Measurements from ENCODE around the gene CLCN4.

Gene CLCN4

GRCh38 chrX:10169175-10169574 is 12.4 kb downstream of the CLCN4 start:
- Histone ChIP-seq H3K9ac (ENCODE audit: low read length) (no peak overlapping the region), H3K27me3 (replicated peaks; ENCODE audit: control insufficient read depth, insufficient read depth, low read length) (peaks cover 6% of the 10 kb centered on the region), H3K4me1 (ENCODE audit: control insufficient read depth, insufficient read depth, low read length) (peaks cover 5% of the 10 kb centered on the region), H3K36me3 (ENCODE audit: control insufficient read depth, insufficient read depth, low read length, severe bottlenecking) (no peaks in the 10 kb centered on the region), H3K9me3 (ENCODE audit: control insufficient read depth, low read length) (no peaks in the 10 kb centered on the region), H3K4me3 (ENCODE audit: low read length) (no peak overlapping the region)
- DNase-seq (ENCODE audit: low read depth) = no peak

DNA sequence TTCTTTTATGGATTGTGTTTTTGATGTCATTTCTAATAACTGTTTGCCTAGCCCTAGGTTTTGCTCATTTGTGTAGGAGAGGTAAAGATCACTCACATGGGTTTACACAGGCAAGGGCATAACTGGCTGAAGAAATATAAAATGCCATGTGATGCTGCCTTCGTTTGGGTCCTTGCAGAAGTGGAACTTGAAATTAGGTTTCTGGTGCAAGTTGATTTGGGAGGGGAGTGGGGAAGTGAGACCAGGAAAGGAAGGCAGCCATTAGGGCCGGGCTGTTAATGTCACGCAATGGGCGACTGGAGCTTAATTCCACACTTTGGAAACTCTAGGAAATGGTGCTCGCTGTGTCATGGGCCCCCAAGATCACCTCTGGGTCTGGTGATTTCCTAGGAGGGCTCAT is 14.5 kb downstream of the CLCN4 start:
- Histone ChIP-seq H3K9ac (ENCODE audit: low read length) (no peak overlapping the region), H3K4me3 (ENCODE audit: low read length) (no peak overlapping the region), H3K4me1 (ENCODE audit: control insufficient read depth, insufficient read depth, low read length) (peaks cover 16% of the 10 kb centered on the region), H3K36me3 (ENCODE audit: control insufficient read depth, insufficient read depth, low read length, severe bottlenecking) (no peaks in the 10 kb centered on the region), H3K27me3 (replicated peaks; ENCODE audit: control insufficient read depth, insufficient read depth, low read length) (peaks cover 6% of the 10 kb centered on the region), H3K9me3 (ENCODE audit: control insufficient read depth, low read length) (no peaks in the 10 kb centered on the region)
- no peak for DNase-seq (ENCODE audit: low read depth)

- H3K36me3 ChIP-seq (ENCODE audit: control insufficient read depth, insufficient read depth, low read length, severe bottlenecking) = no peaks in the 10 kb centered on the region
- no peak overlapping the region for H3K9ac ChIP-seq (ENCODE audit: low read length)
- no peaks in the 10 kb centered on the region for H3K9me3 ChIP-seq (ENCODE audit: control insufficient read depth, low read length)
- no peak for DNase-seq (ENCODE audit: low read depth)
- no peak overlapping the region for H3K4me3 ChIP-seq (ENCODE audit: low read length)
- peaks cover 19% of the 10 kb centered on the region for H3K4me1 ChIP-seq (ENCODE audit: control insufficient read depth, insufficient read depth, low read length)
- H3K27me3 ChIP-seq (replicated peaks; ENCODE audit: control insufficient read depth, insufficient read depth, low read length) = no peaks in the 10 kb centered on the region
Observed at GRCh38 chrX:10172877-10173276, 16.1 kb downstream of the CLCN4 start.

DNA sequence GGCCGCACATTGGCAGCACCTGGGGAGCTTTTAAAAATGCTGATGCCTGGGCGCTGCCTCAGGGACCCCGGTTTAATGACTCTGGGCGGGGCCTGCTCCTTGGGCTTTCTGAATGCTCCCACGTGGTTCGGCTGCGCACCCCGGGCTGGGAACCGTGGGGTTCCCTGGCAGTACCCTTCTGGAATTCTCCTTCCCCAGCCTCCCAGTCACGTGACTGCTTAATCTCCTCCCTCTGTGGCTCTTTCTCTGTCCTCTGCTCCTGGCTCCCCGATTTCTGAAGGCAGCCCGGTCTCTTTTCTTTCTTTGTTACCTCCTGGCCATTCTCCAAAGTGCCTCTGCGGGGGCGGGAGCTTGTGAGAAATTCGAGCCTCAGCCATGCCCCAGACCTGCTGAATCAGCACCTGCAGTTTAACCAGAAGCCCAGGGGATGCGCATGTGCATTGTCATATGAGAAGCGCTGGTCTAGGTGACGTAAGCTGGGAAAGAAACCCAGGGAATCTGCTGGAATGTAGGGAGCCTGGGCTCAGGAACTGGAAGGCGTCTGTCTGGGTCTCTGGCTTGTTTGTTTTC is 16.6 kb downstream of the CLCN4 start:
- H3K36me3 ChIP-seq (ENCODE audit: control insufficient read depth, insufficient read depth, low read length, severe bottlenecking) = no peaks in the 10 kb centered on the region
- H3K9ac ChIP-seq (ENCODE audit: low read length) = no peak overlapping the region
- no peaks in the 10 kb centered on the region for H3K9me3 ChIP-seq (ENCODE audit: control insufficient read depth, low read length)
- no peaks in the 10 kb centered on the region for H3K27me3 ChIP-seq (replicated peaks; ENCODE audit: control insufficient read depth, insufficient read depth, low read length)
- peak overlapping the region; percentile 37 for H3K4me3 ChIP-seq (ENCODE audit: low read length)
- peaks cover 21% of the 10 kb centered on the region for H3K4me1 ChIP-seq (ENCODE audit: control insufficient read depth, insufficient read depth, low read length)
- DNase-seq (ENCODE audit: low read depth) = peak; percentile 18

DNA sequence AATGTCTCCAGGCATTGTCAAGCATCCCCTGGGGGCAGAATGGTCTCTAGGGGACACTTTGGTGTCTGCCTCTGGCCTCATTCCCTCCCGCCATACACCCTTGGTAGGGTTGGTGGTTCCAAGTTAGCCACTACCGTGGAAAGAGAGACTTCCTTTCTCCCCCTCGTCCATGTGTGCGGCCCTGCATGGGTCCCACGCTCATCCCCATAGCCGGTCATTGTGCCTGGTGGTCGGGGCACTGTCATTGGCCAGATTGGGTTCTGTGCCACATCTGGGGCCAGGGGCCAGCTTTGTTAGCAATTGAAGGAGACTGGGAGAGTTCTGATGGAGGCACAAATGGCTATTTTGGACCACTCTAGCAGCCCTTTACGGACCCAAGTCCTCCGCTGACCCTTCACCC is 17.3 kb downstream of the CLCN4 start:
- Histone ChIP-seq H3K27me3 (replicated peaks; ENCODE audit: control insufficient read depth, insufficient read depth, low read length) (no peaks in the 10 kb centered on the region), H3K36me3 (ENCODE audit: control insufficient read depth, insufficient read depth, low read length, severe bottlenecking) (no peaks in the 10 kb centered on the region), H3K9me3 (ENCODE audit: control insufficient read depth, low read length) (no peaks in the 10 kb centered on the region), H3K9ac (ENCODE audit: low read length) (no peak overlapping the region), H3K4me3 (ENCODE audit: low read length) (peak overlapping the region; percentile 37), H3K4me1 (ENCODE audit: control insufficient read depth, insufficient read depth, low read length) (peaks cover 21% of the 10 kb centered on the region)
- no peak for DNase-seq (ENCODE audit: low read depth)

DNA sequence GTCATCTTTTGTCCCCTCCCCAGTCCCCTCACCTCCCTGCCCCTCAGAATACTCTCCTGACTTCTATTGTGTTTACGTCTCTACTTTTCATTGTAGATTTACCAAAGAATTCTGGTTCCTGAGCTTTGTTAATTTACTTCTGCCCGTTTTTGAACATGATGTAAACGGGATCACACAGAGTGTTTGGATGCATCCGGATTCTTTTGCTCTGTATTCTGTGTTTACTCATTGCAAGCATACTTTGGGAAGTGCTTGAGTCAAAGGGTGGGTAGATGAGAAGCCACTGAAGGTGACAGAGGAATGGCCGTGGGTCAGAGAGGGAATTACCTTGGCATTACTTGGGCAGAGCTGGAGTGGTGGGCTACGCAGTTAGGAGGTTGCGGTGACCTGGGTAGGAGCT is 18.0 kb downstream of the CLCN4 start:
- no peak overlapping the region for H3K4me3 ChIP-seq (ENCODE audit: low read length)
- H3K9ac ChIP-seq (ENCODE audit: low read length) = no peak overlapping the region
- H3K9me3 ChIP-seq (ENCODE audit: control insufficient read depth, low read length) = no peaks in the 10 kb centered on the region
- no peak for DNase-seq (ENCODE audit: low read depth)
- no peaks in the 10 kb centered on the region for H3K36me3 ChIP-seq (ENCODE audit: control insufficient read depth, insufficient read depth, low read length, severe bottlenecking)
- H3K27me3 ChIP-seq (replicated peaks; ENCODE audit: control insufficient read depth, insufficient read depth, low read length) = no peaks in the 10 kb centered on the region
- peaks cover 21% of the 10 kb centered on the region for H3K4me1 ChIP-seq (ENCODE audit: control insufficient read depth, insufficient read depth, low read length)

GRCh38 chrX:10175319-10175871 is 18.6 kb downstream of the CLCN4 start:
- no peaks in the 10 kb centered on the region for H3K9me3 ChIP-seq (ENCODE audit: control insufficient read depth, low read length)
- H3K4me3 ChIP-seq (ENCODE audit: low read length) = no peak overlapping the region
- no peak overlapping the region for H3K9ac ChIP-seq (ENCODE audit: low read length)
- H3K27me3 ChIP-seq (replicated peaks; ENCODE audit: control insufficient read depth, insufficient read depth, low read length) = no peaks in the 10 kb centered on the region
- no peaks in the 10 kb centered on the region for H3K36me3 ChIP-seq (ENCODE audit: control insufficient read depth, insufficient read depth, low read length, severe bottlenecking)
- DNase-seq (ENCODE audit: low read depth) = peak; percentile 73
- H3K4me1 ChIP-seq (ENCODE audit: control insufficient read depth, insufficient read depth, low read length) = peaks cover 21% of the 10 kb centered on the region

DNA sequence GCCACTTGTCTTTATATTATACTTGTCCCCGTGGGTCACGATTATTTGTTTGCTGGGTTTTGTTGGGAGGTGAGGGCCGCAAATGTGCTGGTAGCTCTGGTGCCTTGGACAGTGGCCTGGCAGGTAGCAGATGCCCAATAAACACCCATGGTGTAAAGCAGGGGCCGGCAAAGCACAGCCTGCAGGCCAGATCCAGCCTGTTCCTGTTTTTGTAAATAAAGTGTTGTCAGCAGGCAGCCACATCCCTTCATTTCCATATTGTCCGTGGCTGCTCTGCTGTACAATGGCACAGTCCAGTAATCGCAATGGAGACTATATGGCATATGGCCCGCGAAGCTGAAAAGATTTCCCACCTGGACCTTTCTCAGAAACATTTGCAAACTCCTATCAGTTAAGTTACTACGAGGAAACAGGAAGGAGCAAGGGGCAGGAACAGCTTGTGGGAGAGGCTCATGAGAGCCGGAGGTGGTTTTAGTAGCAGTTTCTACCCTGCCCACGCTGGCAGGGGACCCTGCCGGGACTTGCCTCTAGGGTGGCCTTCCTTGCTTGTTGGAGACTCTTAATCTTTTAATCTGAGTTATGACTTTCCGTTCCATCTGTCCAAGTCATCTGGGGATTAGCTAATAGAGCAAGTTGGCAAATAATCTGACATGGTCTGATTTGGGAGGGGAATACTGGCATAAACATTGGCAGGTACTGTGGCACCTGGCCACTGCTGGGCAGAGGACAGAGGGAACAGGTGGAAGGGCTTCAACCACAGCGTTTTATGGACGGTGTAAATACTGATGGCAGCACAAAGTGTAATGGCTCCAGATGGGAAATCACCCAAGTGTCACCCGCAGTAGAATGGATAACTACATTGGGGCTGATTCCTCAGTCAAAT is 19.6 kb downstream of the CLCN4 start:
- Histone ChIP-seq H3K4me3 (ENCODE audit: low read length) (no peak overlapping the region), H3K9ac (ENCODE audit: low read length) (no peak overlapping the region), H3K9me3 (ENCODE audit: control insufficient read depth, low read length) (no peaks in the 10 kb centered on the region), H3K27me3 (replicated peaks; ENCODE audit: control insufficient read depth, insufficient read depth, low read length) (no peaks in the 10 kb centered on the region), H3K4me1 (ENCODE audit: control insufficient read depth, insufficient read depth, low read length) (peaks cover 21% of the 10 kb centered on the region), H3K36me3 (ENCODE audit: control insufficient read depth, insufficient read depth, low read length, severe bottlenecking) (no peaks in the 10 kb centered on the region)
- DNase-seq (ENCODE audit: low read depth) = no peak

GRCh38 chrX:10177004-10177396 is 20.2 kb downstream of the CLCN4 start:
- DNase-seq (ENCODE audit: low read depth) = no peak
- Histone ChIP-seq H3K4me3 (ENCODE audit: low read length) (no peak overlapping the region), H3K9me3 (ENCODE audit: control insufficient read depth, low read length) (no peaks in the 10 kb centered on the region)

DNA sequence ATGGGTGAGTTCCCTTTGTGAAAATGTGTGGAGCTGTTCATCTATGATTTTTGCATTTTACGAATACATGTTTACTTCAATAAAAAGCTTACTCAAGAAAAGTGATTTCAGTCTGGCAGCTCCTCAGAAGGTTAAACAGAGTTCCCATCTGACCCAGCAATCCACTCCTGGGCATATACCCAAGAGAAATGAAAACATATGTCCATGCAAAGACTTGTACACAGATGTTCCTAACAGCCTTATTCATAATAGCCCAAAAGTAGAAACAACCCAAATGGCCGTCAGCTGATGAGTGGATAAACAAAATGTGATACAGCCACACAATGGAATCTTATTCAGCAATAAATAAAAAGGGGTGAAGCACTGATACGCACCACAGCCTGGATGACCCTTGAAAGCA is 20.8 kb downstream of the CLCN4 start:
- H3K4me1 ChIP-seq (ENCODE audit: control insufficient read depth, insufficient read depth, low read length) = peaks cover 21% of the 10 kb centered on the region
- no peaks in the 10 kb centered on the region for H3K27me3 ChIP-seq (replicated peaks; ENCODE audit: control insufficient read depth, insufficient read depth, low read length)
- H3K9ac ChIP-seq (ENCODE audit: low read length) = no peak overlapping the region
- H3K36me3 ChIP-seq (ENCODE audit: control insufficient read depth, insufficient read depth, low read length, severe bottlenecking) = no peaks in the 10 kb centered on the region
- H3K9me3 ChIP-seq (ENCODE audit: control insufficient read depth, low read length) = no peaks in the 10 kb centered on the region
- DNase-seq (ENCODE audit: low read depth) = peak; percentile 66
- no peak overlapping the region for H3K4me3 ChIP-seq (ENCODE audit: low read length)

More at GRCh38 chrX:10177004-10177396, 20.2 kb downstream of the CLCN4 start:
- Histone ChIP-seq H3K27me3 (replicated peaks; ENCODE audit: control insufficient read depth, insufficient read depth, low read length) (no peaks in the 10 kb centered on the region), H3K36me3 (ENCODE audit: control insufficient read depth, insufficient read depth, low read length, severe bottlenecking) (no peaks in the 10 kb centered on the region), H3K4me1 (ENCODE audit: control insufficient read depth, insufficient read depth, low read length) (peaks cover 21% of the 10 kb centered on the region), H3K9ac (ENCODE audit: low read length) (no peak overlapping the region)

GRCh38 chrX:10178866-10179463 is 22.2 kb downstream of the CLCN4 start:
- no peak overlapping the region for H3K4me3 ChIP-seq (ENCODE audit: low read length)
- no peaks in the 10 kb centered on the region for H3K9me3 ChIP-seq (ENCODE audit: control insufficient read depth, low read length)
- peaks cover 6% of the 10 kb centered on the region for H3K27me3 ChIP-seq (replicated peaks; ENCODE audit: control insufficient read depth, insufficient read depth, low read length)
- DNase-seq (ENCODE audit: low read depth) = no peak
- peaks cover 18% of the 10 kb centered on the region for H3K4me1 ChIP-seq (ENCODE audit: control insufficient read depth, insufficient read depth, low read length)
- H3K9ac ChIP-seq (ENCODE audit: low read length) = no peak overlapping the region
- no peaks in the 10 kb centered on the region for H3K36me3 ChIP-seq (ENCODE audit: control insufficient read depth, insufficient read depth, low read length, severe bottlenecking)

All from adipocyte (in vitro differentiated cells).